Heart right ventricle (tissue), 16 donors: Measurements from ENCODE around the gene FRK. TPM values are rescaled to one million over a fixed set of nuclear protein-coding genes. Genes with fewer than 3 reads are reported as not detected.

ENCODE experiments used
- ATAC-seq, 8 donors: fragments of 200-7000 bp; cut with Tn5 transposase; one replicate each; pipeline ENCODE4 v1.9.1; 2020; ENCODE audit warnings: mild to moderate bottlenecking in 8 of 8, moderate library complexity in 8 of 8, moderate number of reproducible peaks in 1 of 8
- DNase-seq, 2 donors: peaks; one replicate each; pipeline ENCODE4 v3.0.0-alpha.2; 2020
- H3K27ac ChIP-seq, 10 donors: fragments of 200-600 bp; sonication (generic) in 2 of 10; one replicate each; pipeline versions ENCODE4 v1.5.0 to v1.8.0; 2020 to 2022; ENCODE audit warnings: mild to moderate bottlenecking in 3 of 10
- H3K27me3 ChIP-seq, 7 donors: fragments of 200-600 bp; one replicate each; pipeline ENCODE4 v1.8.0; 2021 to 2022; ENCODE audit warnings: mild to moderate bottlenecking in 2 of 7
- H3K36me3 ChIP-seq, 9 donors: fragments of 200-600 bp; sonication (generic) in 1 of 9; one replicate each; pipeline versions ENCODE4 v1.5.0 to v1.8.0; 2020 to 2022; ENCODE audit warnings: mild to moderate bottlenecking in 2 of 9
- H3K4me1 ChIP-seq, 9 donors: fragments of 200-600 bp; sonication (generic) in 1 of 9; one replicate each; pipeline versions ENCODE4 v1.5.0 to v1.8.0; 2020 to 2022; ENCODE audit warnings: mild to moderate bottlenecking in 4 of 9
- H3K4me3 ChIP-seq, 10 donors: fragments of 200-600 bp; sonication (generic) in 2 of 10; one replicate each; pipeline versions ENCODE4 v1.5.0 to v1.8.0; 2020 to 2022; ENCODE audit warnings: mild to moderate bottlenecking in 7 of 10, moderate library complexity in 2 of 10
- H3K9me3 ChIP-seq, 11 donors: fragments of 200-600 bp in 10 of 11; sonication (generic) in 2 of 11; one replicate each; pipeline versions ENCODE4 v1.5.0 to v1.8.0; 2013 to 2022; ENCODE audit warnings: mild to moderate bottlenecking in 2 of 11, control low read depth in 1 of 11, moderate library complexity in 1 of 11
- WGBS, 2 donors: extraction: QIAGEN DNeasy Blood & Tissue Kit; methylation state at CpG; one replicate each; pipeline ENCODE4 v1.1.7; 2013; ENCODE audit warnings: inconsistent platforms in 1 of 2; 5-methylcytosine and 5-hydroxymethylcytosine counted together
- intact Hi-C, 10 donors: fragments of 100-400 bp; cut with DNase I; formaldehyde crosslinking; loops; one replicate each; pipeline versions ENCODE4 v1.11.1 to v1.14.2; 2022
- polyA plus RNA-seq, 2 donors: library from polyadenylated mRNA; stranded (reverse); fragments of 200-250 nt; gene quantifications; one replicate each; pipeline ENCODE4 v1.2.3, GENCODE V29; 2013
- total RNA-seq, 10 donors: library from RNA; stranded (reverse); fragmentation: NEBNext Ultra II Directional in 3 of 10; extraction: Animal tissue kit (Norgen Biotek cat#: 25700) in 3 of 10; gene quantifications; one replicate each; pipeline versions ENCODE4 v1.2.1 to v1.2.4, GENCODE V29; 2021 to 2023
- TF ChIP-seq, protein P1 (sequence below), 9 donors: fragments of 200-600 bp; sonication (generic) in 2 of 9; IDR thresholded peaks; one replicate each; pipeline versions ENCODE4 v1.5.0 to v1.8.0; 2021 to 2022; ENCODE audit warnings: antibody characterized with exemption in 9 of 9, mild to moderate bottlenecking in 5 of 9, moderate library complexity in 1 of 9
- donor health status: Arrhythmogenic right ventricular cardiomyopathy.
- donor health status: ischemic (EF 13 %, LVEDD 7.1; RV severe dilation, severe dysfunction).
- donor health status: healthy with polysubstance abuse.
- donor health status: DM: no; HTN: yes; CAD: no.
- donor health status: DM: no; HTN: no; CAD: no.
- donor health status: ischemic (EF 25% LVEDD 6.9; RV normal size, moderate dysfunction).
- donor health status: ischemic (EF 25% LVEDD 5.7; RV mildly dilated, moderate dysfunction).
- donor health status: healthy.
- donor health status: DM: yes; HTN: yes; CAD: no.
- donor health status: Ischemic cardiomyopathy.
- donor health status: ischemic (EF 35%, LVEDD 5.7; RV mildly dilated, moderate dysfunction).
- donor health status: nonischemic (EF 11% LVEDD 7.7; RV severe dilation, severe dysfunction).
- donor health status: DM: yes; HTN: yes; CAD: no.
- donor health status: PGD.
- donor health status: ischemic (EF 29% LVEDD 5.4; RV normal size, mild dysfunction).
- donor health status: nonischemic (EF 23%, LVEDD 6.1; RV moderate dilation, normal function).

The FRK gene
- total and polyA plus RNA-seq, 12 donors = 0.61 to 10.6 (median 6.6) TPM

DNA sequence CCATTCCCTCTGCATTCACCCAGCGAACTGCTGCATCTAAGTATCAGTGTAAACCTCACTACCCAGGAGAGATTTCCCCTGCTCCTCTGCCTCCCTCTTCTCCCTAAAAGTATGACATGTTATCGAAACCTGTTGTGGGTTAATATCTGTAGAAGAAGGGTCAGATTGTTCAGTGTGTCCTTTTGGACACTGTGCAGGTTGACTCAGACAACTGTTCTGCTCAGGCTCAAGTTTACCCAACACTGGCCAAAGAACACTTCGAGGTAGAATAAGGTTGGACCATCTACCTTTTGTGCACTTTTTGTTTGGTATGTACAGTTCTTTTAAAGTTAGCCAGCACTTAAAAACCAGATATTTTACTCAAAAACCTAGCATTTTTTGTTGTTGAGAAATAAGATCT, 44.6 kb upstream of the FRK start:
- TF ChIP-seq, protein P1, sequence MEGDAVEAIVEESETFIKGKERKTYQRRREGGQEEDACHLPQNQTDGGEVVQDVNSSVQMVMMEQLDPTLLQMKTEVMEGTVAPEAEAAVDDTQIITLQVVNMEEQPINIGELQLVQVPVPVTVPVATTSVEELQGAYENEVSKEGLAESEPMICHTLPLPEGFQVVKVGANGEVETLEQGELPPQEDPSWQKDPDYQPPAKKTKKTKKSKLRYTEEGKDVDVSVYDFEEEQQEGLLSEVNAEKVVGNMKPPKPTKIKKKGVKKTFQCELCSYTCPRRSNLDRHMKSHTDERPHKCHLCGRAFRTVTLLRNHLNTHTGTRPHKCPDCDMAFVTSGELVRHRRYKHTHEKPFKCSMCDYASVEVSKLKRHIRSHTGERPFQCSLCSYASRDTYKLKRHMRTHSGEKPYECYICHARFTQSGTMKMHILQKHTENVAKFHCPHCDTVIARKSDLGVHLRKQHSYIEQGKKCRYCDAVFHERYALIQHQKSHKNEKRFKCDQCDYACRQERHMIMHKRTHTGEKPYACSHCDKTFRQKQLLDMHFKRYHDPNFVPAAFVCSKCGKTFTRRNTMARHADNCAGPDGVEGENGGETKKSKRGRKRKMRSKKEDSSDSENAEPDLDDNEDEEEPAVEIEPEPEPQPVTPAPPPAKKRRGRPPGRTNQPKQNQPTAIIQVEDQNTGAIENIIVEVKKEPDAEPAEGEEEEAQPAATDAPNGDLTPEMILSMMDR (IDR thresholded peaks at IDR 0.05) = no peak
- 74 to 88% methylated on average over 3 of the region's 3 CpGs for WGBS, 2 donors
- H3K9me3 ChIP-seq = no peaks in the 10 kb centered on the region
- H3K36me3 ChIP-seq = peaks cover 0 to 32% (median 15%) of the 10 kb centered on the region in 9 donors
- intact Hi-C loops = loop anchor here in 1 of 10 donors (10.0 kb wide), 1 partner anchor 490 kb away; no protein-coding TSS in a partner anchor
- no peak overlapping the region for H3K27ac ChIP-seq
- DNase-seq = no peak
- H3K4me1 ChIP-seq = peaks cover 6 to 56% (median 51%) of the 10 kb centered on the region in 9 donors
- H3K4me3 ChIP-seq = no peak overlapping the region
- H3K27me3 ChIP-seq = no peaks in the 10 kb centered on the region
- ATAC-seq = no peak

DNA sequence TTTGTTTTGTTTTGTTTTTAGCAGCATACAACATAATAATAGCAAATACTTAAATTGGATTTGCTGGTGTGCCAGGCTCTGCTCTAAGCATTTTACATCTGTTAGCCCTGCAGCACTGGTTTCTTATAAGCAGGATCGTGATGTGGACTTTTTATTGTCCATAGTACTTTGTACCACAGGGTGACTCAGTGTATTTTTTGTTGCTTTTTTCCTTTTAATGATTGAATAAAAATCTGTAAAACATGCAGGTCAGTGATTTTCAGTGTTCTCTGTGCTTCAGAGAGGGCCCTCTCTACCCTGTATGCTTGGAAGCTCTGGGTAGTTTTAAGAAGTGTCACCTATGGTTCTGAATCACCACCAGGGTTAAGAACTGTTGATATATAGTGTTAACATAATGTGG, 43.9 kb upstream of the FRK start:
- no peak overlapping the region for H3K27ac ChIP-seq
- no peaks in the 10 kb centered on the region for H3K27me3 ChIP-seq
- WGBS, 2 donors = 96 to 100% methylated on average over 1 of the region's 1 CpG
- H3K4me1 ChIP-seq = peaks cover 6 to 62% (median 51%) of the 10 kb centered on the region in 9 donors
- no peak for ATAC-seq
- no peaks in the 10 kb centered on the region for H3K9me3 ChIP-seq
- no peak overlapping the region for H3K4me3 ChIP-seq
- H3K36me3 ChIP-seq = peaks cover 0 to 26% (median 11%) of the 10 kb centered on the region in 9 donors
- TF ChIP-seq, protein P1 (IDR thresholded peaks at IDR 0.05) = no peak
- intact Hi-C loops = loop anchor here in 1 of 10 donors (10.0 kb wide), 1 partner anchor 490 kb away; no protein-coding TSS in a partner anchor
- DNase-seq = no peak

DNA sequence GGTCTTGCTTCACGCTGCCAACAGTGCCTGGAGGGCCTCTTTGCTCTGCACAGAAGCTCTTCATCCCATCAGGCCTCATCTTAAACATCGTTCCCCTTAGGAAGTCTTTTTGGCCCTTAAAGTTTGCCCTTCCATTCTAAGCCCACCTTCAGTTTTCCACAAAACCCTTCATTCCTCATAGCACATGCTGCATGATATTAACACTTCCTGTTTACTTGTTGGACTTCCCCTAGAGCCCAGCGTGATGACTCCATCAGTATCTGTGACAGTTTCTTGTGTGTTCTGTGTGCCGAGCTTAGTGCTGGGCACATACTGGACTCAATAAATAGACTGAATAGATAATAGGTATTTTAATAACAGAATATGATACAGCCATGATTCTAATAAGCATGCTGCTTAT, 42.2 kb upstream of the FRK start:
- Histone ChIP-seq H3K27ac (peak overlapping the region in 1 of 10 donors; percentile 17), H3K9me3 (no peaks in the 10 kb centered on the region), H3K27me3 (no peaks in the 10 kb centered on the region), H3K4me1 (peaks cover 6 to 72% (median 51%) of the 10 kb centered on the region in 9 donors), H3K4me3 (no peak overlapping the region), H3K36me3 (peaks cover 0 to 8% (median 0%) of the 10 kb centered on the region in 9 donors)
- no peak for ATAC-seq
- intact Hi-C loops = loop anchor here in 1 of 10 donors (10.0 kb wide), 1 partner anchor 488 kb away; no protein-coding TSS in a partner anchor
- DNase-seq = no peak
- 80 to 86% methylated on average over 4 of the region's 4 CpGs for WGBS, 2 donors
- TF ChIP-seq, protein P1 (IDR thresholded peaks at IDR 0.05) = no peak

DNA sequence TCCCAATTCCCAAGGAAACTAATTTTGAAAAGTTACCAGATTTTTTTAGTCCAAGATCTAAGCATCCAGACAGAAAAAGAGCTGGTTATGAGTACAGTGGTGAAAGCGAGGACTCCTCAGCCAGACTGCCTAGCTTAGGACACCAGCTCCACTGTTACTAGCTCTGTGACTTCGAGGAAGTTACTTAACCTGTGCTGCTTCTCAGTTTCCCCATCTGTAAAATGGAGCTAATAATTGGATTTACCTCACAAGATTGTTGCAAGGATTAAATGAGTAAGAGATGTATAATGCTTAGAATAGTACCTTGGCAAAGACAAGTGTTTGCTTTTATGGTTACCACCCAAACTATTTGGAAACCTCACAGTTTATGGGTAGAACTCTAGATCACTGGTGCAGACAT, 41.1 kb upstream of the FRK start:
- Histone ChIP-seq H3K27me3 (no peaks in the 10 kb centered on the region), H3K27ac (peak overlapping the region in 9 of 10 donors; percentile 93 to 98 (median 96)), H3K4me3 (peak overlapping the region; percentile 71 to 94 (median 89)), H3K9me3 (peaks cover 0 to under 1% (median 0%) of the 10 kb centered on the region in 11 donors), H3K4me1 (peaks cover 6 to 69% (median 49%) of the 10 kb centered on the region in 9 donors), H3K36me3 (peaks cover 0 to 2% (median 0%) of the 10 kb centered on the region in 9 donors)
- 64 to 71% methylated on average over 2 of the region's 2 CpGs for WGBS, 2 donors
- no peak for ATAC-seq
- no peak for DNase-seq
- TF ChIP-seq, protein P1 (IDR thresholded peaks at IDR 0.05) = no peak
- intact Hi-C loops = loop anchor here in 3 of 10 donors (2.0 to 10.0 kb wide), 3 partner anchors 91 to 487 kb away; no protein-coding TSS in a partner anchor
